ENCODE data around the gene APLNR. TPM values are rescaled to one million over a fixed set of nuclear protein-coding genes. Genes with fewer than 3 reads are reported as not detected.

Gene APLNR
- total RNA-seq, 8 experiments from 2014 or later = 0.09 to 3.1 (median 0.48) TPM

- Histone ChIP-seq H3K4me1 (replicated peaks in 1 of 2) (peaks cover 14 to 16% of the 10 kb centered on the region in 2 donors), H3K4me3 (no peak overlapping the region), H3K27ac (no peak overlapping the region)
- 0 to 73% (median 43%) methylated on average over 1 to 10 of the region's 18 CpGs; no CpG with 5 or more reads in 1 of the 10 experiments for WGBS, 10 experiments
- in situ Hi-C loops (cut with MboI; ENCODE audit: low pct_unique_long_range_greater_than_20kb in 2 of 9, low sequenced_read_pairs in 9 of 9, unreplicated experiment in 9 of 9) = loop anchor here in 3 of 9 experiments (25.0 kb wide), 3 partner anchors 94 to 394 kb away; no protein-coding TSS in a partner anchor
- peak in 5 of 8 experiments; percentile 73 to 93 (median 82) for ATAC-seq (replicated peaks in 6 of 8)
Observed at GRCh38 chr11:57230791-57231538, 6.1 kb downstream of the APLNR start.

DNA sequence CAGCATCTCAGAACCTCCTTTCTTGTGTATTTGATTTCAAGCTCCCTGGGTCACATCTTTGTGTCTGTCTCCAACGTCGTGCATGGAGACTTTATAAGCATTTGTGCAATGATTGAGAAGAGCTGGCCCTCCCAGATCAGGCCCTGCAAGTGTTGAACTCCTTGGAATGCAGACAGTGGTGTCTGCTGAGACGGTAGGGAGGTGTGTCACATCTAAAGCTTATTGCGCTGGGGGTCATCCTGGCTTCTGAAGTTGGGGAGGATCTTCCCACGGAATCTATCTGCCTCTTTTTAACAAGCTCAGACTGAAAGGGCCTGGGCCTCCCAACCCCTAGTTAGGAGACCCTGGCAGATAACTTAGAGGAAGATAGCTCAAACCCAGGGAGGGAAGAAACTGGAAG, 6.7 kb downstream of the APLNR start:
- Histone ChIP-seq H3K4me3 (no peak overlapping the region), H3K4me1 (replicated peaks in 1 of 2) (peaks cover 10 to 12% of the 10 kb centered on the region in 2 donors), H3K27ac (no peak overlapping the region)
- in situ Hi-C loops (cut with MboI; ENCODE audit: low pct_unique_long_range_greater_than_20kb in 2 of 9, low sequenced_read_pairs in 9 of 9, unreplicated experiment in 9 of 9) = loop anchor here in 3 of 9 experiments (25.0 kb wide), 3 partner anchors 93 to 393 kb away; no protein-coding TSS in a partner anchor
- ATAC-seq (replicated peaks in 6 of 8) = no peak
- whole genome bisulfite sequencing, 10 experiments = 19 to 100% (median 86%) methylated on average over 1 to 4 of the region's 5 CpGs

DNA sequence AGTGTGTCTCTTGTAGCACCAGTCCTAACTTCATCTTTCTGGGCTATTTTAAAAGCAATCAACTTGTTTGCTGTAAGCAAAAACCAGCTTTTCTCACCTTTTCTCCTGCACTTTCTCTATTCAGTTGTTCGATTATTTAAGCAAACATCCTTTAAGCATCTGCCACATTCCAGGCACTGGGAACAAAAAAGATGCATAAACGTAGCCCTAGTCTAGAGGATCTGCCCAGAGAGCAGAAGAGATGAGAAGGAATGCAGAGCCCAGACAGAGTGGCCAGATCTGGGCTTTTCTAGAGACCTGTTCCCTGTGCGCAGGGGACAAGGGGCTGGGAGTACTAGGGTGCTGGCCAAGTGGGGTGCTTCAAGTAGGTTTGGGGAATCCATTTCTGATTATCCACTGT, 8.4 kb downstream of the APLNR start:
- ATAC-seq (replicated peaks in 6 of 8) = no peak
- no peak overlapping the region for H3K27ac ChIP-seq
- H3K4me3 ChIP-seq = no peak overlapping the region
- WGBS, 10 experiments = 20 to 100% (median 59%) methylated on average over 1 to 3 of the region's 3 CpGs
- in situ Hi-C loops (cut with MboI; ENCODE audit: low pct_unique_long_range_greater_than_20kb in 2 of 9, low sequenced_read_pairs in 9 of 9, unreplicated experiment in 9 of 9) = loop anchor here in 4 of 9 experiments (10.0 to 25.0 kb wide), 4 partner anchors 91 to 391 kb away; no protein-coding TSS in a partner anchor
- peaks cover 10 to 17% of the 10 kb centered on the region in 2 donors for H3K4me1 ChIP-seq (replicated peaks in 1 of 2)

DNA sequence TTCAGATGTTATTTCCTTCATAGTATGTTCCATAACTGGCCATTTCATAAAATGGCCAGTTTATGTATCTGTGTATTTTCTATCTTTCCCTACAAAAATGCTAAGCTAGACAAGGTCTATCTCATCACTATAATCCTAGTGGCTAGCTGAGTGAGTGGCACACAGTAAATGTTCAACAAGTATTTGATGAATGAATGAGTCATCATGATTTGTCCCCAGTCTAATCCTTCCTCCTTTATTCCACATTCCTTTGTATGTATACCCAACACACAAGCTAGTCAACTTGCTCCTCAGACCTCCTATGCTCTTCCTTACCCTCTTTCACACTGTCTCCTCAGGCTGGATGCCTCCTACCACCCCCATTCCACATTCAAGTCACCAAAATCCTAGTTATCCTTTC, 12.5 kb downstream of the APLNR start:
- Histone ChIP-seq H3K4me3 (no peak overlapping the region), H3K27ac (no peak overlapping the region), H3K4me1 (replicated peaks in 1 of 2) (peaks cover 3 to 9% of the 10 kb centered on the region in 2 donors)
- in situ Hi-C loops (cut with MboI; ENCODE audit: low pct_unique_long_range_greater_than_20kb in 2 of 9, low sequenced_read_pairs in 9 of 9, unreplicated experiment in 9 of 9) = loop anchor here in 1 of 9 experiments (10.0 kb wide), 1 partner anchor 380 kb away; no protein-coding TSS in a partner anchor
- peak in 1 of 8 experiments; percentile 33 for ATAC-seq (replicated peaks in 6 of 8)

DNA sequence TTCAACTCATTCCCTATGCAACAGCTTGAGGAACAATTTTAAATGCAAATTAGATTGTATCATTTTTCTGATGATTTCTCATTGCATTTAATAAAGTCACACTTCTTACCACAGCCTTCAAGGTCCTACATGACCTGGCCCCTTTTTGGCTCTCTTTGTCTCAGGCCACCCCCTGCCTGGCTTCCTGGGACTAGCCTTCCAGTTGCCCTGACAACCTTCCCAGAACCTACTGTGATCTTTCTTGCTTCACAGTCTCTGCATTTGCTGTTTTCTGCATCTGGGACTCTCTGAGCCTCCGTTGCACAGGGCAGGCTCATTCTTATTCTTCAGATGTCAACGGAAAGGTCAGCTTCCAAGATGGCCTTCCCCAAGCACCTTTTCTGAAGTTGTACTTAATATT, 12.9 kb downstream of the APLNR start:
- 0 to 90% (median 43%) methylated on average over 1 to 2 of the region's 2 CpGs; no CpG with 5 or more reads in 3 of the 10 experiments for WGBS, 10 experiments
- ATAC-seq (replicated peaks in 6 of 8) = peak in 5 of 8 experiments; percentile 39 to 78 (median 55)
- in situ Hi-C loops (cut with MboI; ENCODE audit: low pct_unique_long_range_greater_than_20kb in 2 of 9, low sequenced_read_pairs in 9 of 9, unreplicated experiment in 9 of 9) = loop anchor here in 1 of 9 experiments (10.0 kb wide), 1 partner anchor 379 kb away; no protein-coding TSS in a partner anchor
- no peak overlapping the region for H3K4me3 ChIP-seq
- peaks cover 3 to 9% of the 10 kb centered on the region in 2 donors for H3K4me1 ChIP-seq (replicated peaks in 1 of 2)
- no peak overlapping the region for H3K27ac ChIP-seq

- no peak overlapping the region for H3K27ac ChIP-seq
- 11 to 96% (median 50%) methylated on average over 1 to 3 of the region's 3 CpGs; no CpG with 5 or more reads in 1 of the 10 experiments for WGBS, 10 experiments
- no peak for ATAC-seq (replicated peaks in 6 of 8)
Observed at GRCh38 chr11:57223601-57224000, 13.4 kb downstream of the APLNR start.

GRCh38 chr11:57222239-57222638, 14.8 kb downstream of the APLNR start:
- peaks cover 3 to 9% of the 10 kb centered on the region in 2 donors for H3K4me1 ChIP-seq (replicated peaks in 1 of 2)

More at GRCh38 chr11:57223601-57224000, 13.4 kb downstream of the APLNR start:
- Histone ChIP-seq H3K4me3 (no peak overlapping the region), H3K4me1 (replicated peaks in 1 of 2) (peaks cover 3 to 9% of the 10 kb centered on the region in 2 donors)
- in situ Hi-C loops (cut with MboI; ENCODE audit: low pct_unique_long_range_greater_than_20kb in 2 of 9, low sequenced_read_pairs in 9 of 9, unreplicated experiment in 9 of 9) = loop anchor here in 1 of 9 experiments (10.0 kb wide), 1 partner anchor 379 kb away; no protein-coding TSS in a partner anchor

GRCh38 chr11:57219021-57219627, 17.9 kb downstream of the APLNR start:
- Histone ChIP-seq H3K4me3 (no peak overlapping the region), H3K27ac (no peak overlapping the region), H3K4me1 (replicated peaks in 1 of 2) (peaks cover 23 to 26% of the 10 kb centered on the region in 2 donors)
- WGBS, 10 experiments = 20 to 95% (median 80%) methylated on average over 1 to 6 of the region's 6 CpGs; no CpG with 5 or more reads in 1 of the 10 experiments
- no peak for ATAC-seq (replicated peaks in 6 of 8)
- in situ Hi-C loops (cut with MboI; ENCODE audit: low pct_unique_long_range_greater_than_20kb in 2 of 9, low sequenced_read_pairs in 9 of 9, unreplicated experiment in 9 of 9) = no loop called here

More at GRCh38 chr11:57222239-57222638, 14.8 kb downstream of the APLNR start:
- 0 to 75% (median 40%) methylated on average over 1 of the region's 1 CpG; no CpG with 5 or more reads in 3 of the 10 experiments for WGBS, 10 experiments
- Histone ChIP-seq H3K27ac (no peak overlapping the region), H3K4me3 (no peak overlapping the region)
- no peak for ATAC-seq (replicated peaks in 6 of 8)
- in situ Hi-C loops (cut with MboI; ENCODE audit: low pct_unique_long_range_greater_than_20kb in 2 of 9, low sequenced_read_pairs in 9 of 9, unreplicated experiment in 9 of 9) = loop anchor here in 1 of 9 experiments (10.0 kb wide), 1 partner anchor 377 kb away; no protein-coding TSS in a partner anchor

DNA sequence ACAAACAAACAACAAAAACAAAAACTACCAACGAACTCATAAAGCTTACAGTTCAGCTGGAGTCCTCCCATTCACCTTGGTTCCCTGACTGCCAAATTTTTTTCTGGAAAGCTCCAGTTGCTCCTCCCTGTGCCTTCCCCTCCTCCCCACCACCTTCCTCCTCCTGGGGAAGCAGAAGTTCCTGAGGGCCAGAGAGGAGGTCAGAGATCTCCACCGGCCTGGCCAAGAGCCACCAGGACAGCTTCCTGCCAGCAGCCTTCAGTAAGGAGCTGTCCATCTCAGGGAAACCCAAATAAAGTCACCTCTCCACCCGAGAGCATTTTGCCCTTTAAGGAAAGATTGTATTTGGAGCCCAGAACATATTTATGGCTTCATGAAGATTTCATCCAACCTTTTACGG, 20.0 kb downstream of the APLNR start:
- ATAC-seq (replicated peaks in 6 of 8) = no peak
- 21 to 100% (median 75%) methylated on average over 1 to 3 of the region's 4 CpGs; no CpG with 5 or more reads in 3 of the 10 experiments for WGBS, 10 experiments
- in situ Hi-C loops (cut with MboI; ENCODE audit: low pct_unique_long_range_greater_than_20kb in 2 of 9, low sequenced_read_pairs in 9 of 9, unreplicated experiment in 9 of 9) = no loop called here
- no peak overlapping the region for H3K27ac ChIP-seq
- peaks cover 37 to 40% of the 10 kb centered on the region in 2 donors for H3K4me1 ChIP-seq (replicated peaks in 1 of 2)
- no peak overlapping the region for H3K4me3 ChIP-seq

DNA sequence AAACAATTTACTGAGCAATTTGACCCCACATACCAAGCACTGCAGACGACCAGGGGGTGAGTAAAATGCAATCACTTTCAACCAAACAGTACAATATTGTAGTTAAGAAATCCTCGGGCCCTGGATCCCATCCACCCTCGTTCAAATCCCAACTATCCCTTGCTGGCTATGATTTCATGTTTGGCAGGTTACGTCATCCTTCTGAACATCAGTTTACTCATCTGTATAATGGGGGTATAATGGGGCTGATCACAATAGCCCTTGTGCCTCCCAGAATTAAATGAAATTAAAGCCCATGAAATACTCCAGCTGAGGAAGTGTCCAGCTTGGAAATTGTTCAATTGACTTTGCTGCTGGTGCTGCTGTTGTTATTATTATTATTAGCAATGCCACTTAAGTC, 20.6 kb downstream of the APLNR start:
- in situ Hi-C loops (cut with MboI; ENCODE audit: low pct_unique_long_range_greater_than_20kb in 2 of 9, low sequenced_read_pairs in 9 of 9, unreplicated experiment in 9 of 9) = no loop called here
- peaks cover 39 to 43% of the 10 kb centered on the region in 2 donors for H3K4me1 ChIP-seq (replicated peaks in 1 of 2)
- no peak for ATAC-seq (replicated peaks in 6 of 8)
- H3K27ac ChIP-seq = no peak overlapping the region
- H3K4me3 ChIP-seq = no peak overlapping the region
- WGBS, 10 experiments = 50 to 94% (median 55%) methylated on average over 1 to 4 of the region's 4 CpGs; no CpG with 5 or more reads in 4 of the 10 experiments

GRCh38 chr11:57214494-57214893, 22.6 kb downstream of the APLNR start:
- Histone ChIP-seq H3K4me1 (replicated peaks in 1 of 2) (peaks cover 55 to 58% of the 10 kb centered on the region in 2 donors), H3K4me3 (no peak overlapping the region), H3K27ac (peak overlapping the region; percentile 86 to 87)
- in situ Hi-C loops (cut with MboI; ENCODE audit: low pct_unique_long_range_greater_than_20kb in 2 of 9, low sequenced_read_pairs in 9 of 9, unreplicated experiment in 9 of 9) = no loop called here
- 0 to 56% (median 29%) methylated on average over 1 to 3 of the region's 3 CpGs; no CpG with 5 or more reads in 4 of the 10 experiments for WGBS, 10 experiments
- ATAC-seq (replicated peaks in 6 of 8) = peak in 4 of 8 experiments; percentile 4 to 46 (median 12)

GRCh38 chr11:57214098-57214417, 23.0 kb downstream of the APLNR start:
- peak; percentile 20 to 88 (median 29) for ATAC-seq (replicated peaks in 6 of 8)
- Histone ChIP-seq H3K4me3 (peak overlapping the region in 3 of 5 donors; percentile 2 to 11 (median 2)), H3K27ac (peak overlapping the region; percentile 86 to 87), H3K4me1 (replicated peaks in 1 of 2) (peaks cover 55 to 58% of the 10 kb centered on the region in 2 donors)
- WGBS, 10 experiments = 8 to 14% methylated on average over 1 to 2 of the region's 2 CpGs; no CpG with 5 or more reads in 8 of the 10 experiments
- in situ Hi-C loops (cut with MboI; ENCODE audit: low pct_unique_long_range_greater_than_20kb in 2 of 9, low sequenced_read_pairs in 9 of 9, unreplicated experiment in 9 of 9) = no loop called here
